ENCODE results near the gene PTGIR.

Gene PTGIR

GRCh38 chr19:46624958-46625661, at the start of gene PTGIR:
Gene PTGIR (minus strand): TSS chr19:46625089. CDS start chr19:46624225, 864 bp downstream.
- no peak for DNase-seq (ENCODE audit: low read depth in 2 of 2)

- no peak for DNase-seq (ENCODE audit: low read depth in 2 of 2)
Measured at GRCh38 chr19:46670813-46671212, 45.9 kb upstream of the PTGIR start.

- no peak for DNase-seq (ENCODE audit: low read depth in 2 of 2)
Measured at GRCh38 chr19:46668662-46669061, 43.8 kb upstream of the PTGIR start.

GRCh38 chr19:46665072-46665471, 40.2 kb upstream of the PTGIR start:
- DNase-seq (ENCODE audit: low read depth in 2 of 2) = no peak

GRCh38 chr19:46661735-46662592, 37.1 kb upstream of the PTGIR start:
- peak; percentile 32 to 51 for DNase-seq (ENCODE audit: low read depth in 2 of 2)

GRCh38 chr19:46661020-46661731, 36.3 kb upstream of the PTGIR start, which contains the start of gene DACT3:
Gene DACT3 (minus strand): TSS chr19:46661182. CDS start chr19:46661064, 118 bp downstream.
- DNase-seq (ENCODE audit: low read depth in 2 of 2) = peak; percentile 99

GRCh38 chr19:46660551-46661019, 35.7 kb upstream of the PTGIR start:
- DNase-seq (ENCODE audit: low read depth in 2 of 2) = no peak

GRCh38 chr19:46660008-46660517, 35.2 kb upstream of the PTGIR start:
- DNase-seq (ENCODE audit: low read depth in 2 of 2) = no peak

GRCh38 chr19:46659151-46660007, 34.5 kb upstream of the PTGIR start:
- no peak for DNase-seq (ENCODE audit: low read depth in 2 of 2)

- DNase-seq (ENCODE audit: low read depth in 2 of 2) = no peak
Measured at GRCh38 chr19:46656541-46656940, 31.7 kb upstream of the PTGIR start.

- no peak for DNase-seq (ENCODE audit: low read depth in 2 of 2)
Measured at GRCh38 chr19:46654621-46655152, 29.8 kb upstream of the PTGIR start.

GRCh38 chr19:46650445-46650844, 25.6 kb upstream of the PTGIR start:
- DNase-seq (ENCODE audit: low read depth in 2 of 2) = no peak

- no peak for DNase-seq (ENCODE audit: low read depth in 2 of 2)
Measured at GRCh38 chr19:46648961-46649960, 24.4 kb upstream of the PTGIR start.

GRCh38 chr19:46648060-46648960, 23.4 kb upstream of the PTGIR start:
- DNase-seq (ENCODE audit: low read depth in 2 of 2) = no peak

- DNase-seq (ENCODE audit: low read depth in 2 of 2) = no peak
Measured at GRCh38 chr19:46646402-46646801, 21.5 kb upstream of the PTGIR start.

GRCh38 chr19:46644720-46645119, 19.8 kb upstream of the PTGIR start:
- DNase-seq (ENCODE audit: low read depth in 2 of 2) = no peak

- DNase-seq (ENCODE audit: low read depth in 2 of 2) = no peak
Measured at GRCh38 chr19:46640656-46641055, 15.8 kb upstream of the PTGIR start.
